ENCODE measurements around the gene RNASE13.

- TF ChIP-seq POLR2A (IDR thresholded peaks at IDR 0.05; ENCODE audit: low read depth) (no peak), CTCF (IDR thresholded peaks at IDR 0.05) (no peak)
These were observed 23.5 kb downstream of the RNASE13 start for GRCh38 chr14:21011136-21011535.

Measured in esophagus muscularis mucosa (tissue), 3 donors.